ENCODE data around the gene QARS1. TPM values are rescaled to one million over a fixed set of nuclear protein-coding genes. Genes with fewer than 3 reads are reported as not detected.

Gene QARS1
- total RNA-seq, 4 donors from 2014 or later = 403 to 873 (median 447) TPM

DNA sequence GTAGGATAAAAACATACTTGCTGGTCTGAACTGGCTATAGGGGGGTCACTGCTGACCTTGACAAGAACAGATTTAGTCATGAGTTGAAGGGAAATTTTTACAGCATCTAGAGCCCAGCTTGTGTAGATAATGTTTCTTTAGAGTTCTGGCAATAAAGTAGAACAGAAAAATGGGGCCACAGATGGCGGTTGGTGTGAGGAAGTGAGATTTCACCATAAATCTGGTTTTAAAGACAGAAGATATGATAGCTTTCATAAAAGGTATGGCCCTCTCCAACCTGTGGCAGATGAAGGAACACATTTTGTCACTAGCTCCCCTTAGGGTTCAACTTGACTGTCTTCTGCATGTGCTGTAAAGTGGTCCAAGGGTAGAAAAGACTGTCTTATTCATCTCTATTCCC lies 51.0 kb downstream of the QARS1 start:
- 81 to 82% methylated on average over 1 of the region's 1 CpG for WGBS, 2 donors (ENCODE audit: low coverage in 1 of 2)
- intact Hi-C loops (cut with DNase I; ENCODE audit: low total_unique reads) (no loop called here), in situ Hi-C loops (cut with MboI; ENCODE audit: low pct_ligation_motif_present in 1 of 4, low pct_unique_long_range_greater_than_20kb in 1 of 4, low sequenced_read_pairs in 3 of 4) (no loop called here)

More for the DNA sequence above, 51.0 kb downstream of the QARS1 start:
- Histone ChIP-seq H3K4me1 (peaks cover 0 to 6% (median 0%) of the 10 kb centered on the region in 4 donors), H3K36me3 (peaks cover 0 to 38% (median 14%) of the 10 kb centered on the region in 4 donors), H3K27ac (no peak overlapping the region), H3K4me3 (no peak overlapping the region), H3K9me3 (no peaks in the 10 kb centered on the region), H3K27me3 (no peaks in the 10 kb centered on the region)
- DNase-seq = no peak
- TF ChIP-seq POLR2A (IDR thresholded peaks at IDR 0.05) (no peak), POLR2AphosphoS5 (IDR thresholded peaks at IDR 0.05) (no peak), EP300 (IDR thresholded peaks at IDR 0.05; ENCODE audit: low read depth) (no peak), CTCF (IDR thresholded peaks at IDR 0.05) (no peak)

Small RNA genes within 50 kb of the gene (small RNA-seq; reads per million reads assigned to genes)
- gene RN7SL182P = 0 reads per million in 4 donors

Other genes with a start within 250 kb of the QARS1 start
- gene SLC25A20, start 205.9 kb downstream of the QARS1 start, total RNA-seq = 10 to 100 TPM in 3 of 4 donors, 1 to 10 TPM in 1; 8.4 to 83.8 (median 31.7) TPM
- 100 to 1,000 TPM in 3 of 4 donors, 10 to 100 TPM in 1; 82.6 to 269 (median 115) TPM for gene ARIH2, start 185.9 kb downstream of the QARS1 start, total RNA-seq
- gene P4HTM, start 114.5 kb downstream of the QARS1 start, total RNA-seq = 100 to 1,000 TPM in 1 of 4 donors, 10 to 100 TPM in 3; 43.4 to 100 (median 76.6) TPM
- 100 to 1,000 TPM in 3 of 4 donors, 10 to 100 TPM in 1; 76.0 to 162 (median 146) TPM for gene WDR6, start 97.4 kb downstream of the QARS1 start, total RNA-seq
- 100 to 1,000 TPM in 1 of 4 donors, 10 to 100 TPM in 3; 30.4 to 136 (median 42.0) TPM for gene DALRD3, start 86.2 kb downstream of the QARS1 start, total RNA-seq
- gene NDUFAF3, start 82.6 kb downstream of the QARS1 start, total RNA-seq = 100 to 1,000 TPM in 1 of 4 donors, 10 to 100 TPM in 3; 30.4 to 125 (median 88.1) TPM
- 100 to 1,000 TPM in 1 of 4 donors, 10 to 100 TPM in 3; 25.1 to 106 (median 72.7) TPM for gene IMPDH2, start 75.4 kb downstream of the QARS1 start, total RNA-seq
- 100 to 1,000 TPM in 1 of 4 donors, 10 to 100 TPM in 3; 76.4 to 122 (median 84.7) TPM for gene QRICH1, start 10.7 kb downstream of the QARS1 start, total RNA-seq
- gene USP19, start 16.1 kb upstream of the QARS1 start, total RNA-seq = 10 to 100 TPM; 66.5 to 86.2 (median 71.7) TPM
- gene LAMB2, start 28.3 kb upstream of the QARS1 start, total RNA-seq = 100 to 1,000 TPM; 141 to 290 (median 177) TPM
- gene CCDC71, start 61.6 kb upstream of the QARS1 start, total RNA-seq = 10 to 100 TPM; 26.2 to 33.9 (median 31.3) TPM
- 10 to 100 TPM in 2 of 4 donors, 1 to 10 TPM in 2; 4.5 to 23.5 (median 13.4) TPM for gene KLHDC8B, start 66.8 kb upstream of the QARS1 start, total RNA-seq
- 10 to 100 TPM in 1 of 4 donors, 1 to 10 TPM in 3; 2.4 to 13.5 (median 5.3) TPM for gene C3orf62, start 172.5 kb upstream of the QARS1 start, total RNA-seq
- 10 to 100 TPM; 11.1 to 39.6 (median 27.0) TPM for gene USP4, start 235.3 kb upstream of the QARS1 start, total RNA-seq

Data from transverse colon (tissue), 4 donors.